ENCODE measurements around the gene ELOA.

ELOA gene

GRCh38 chr1:23751050-23751814 lies 8.0 kb downstream of the ELOA start:
- no peak overlapping the region for H3K4me3 ChIP-seq (ENCODE audit: low read depth, low read length)
- peak; percentile 74 for TF ChIP-seq CTCF (IDR thresholded peaks at IDR 0.05; ENCODE audit: low read depth, low read length, missing control alignments)
- DNase-seq (ENCODE audit: low read depth), result peak; percentile 24
- in situ Hi-C loops (cut with HindIII; ENCODE audit: low sequenced_read_pairs), result no loop called here

- no peak for TF ChIP-seq CTCF (IDR thresholded peaks at IDR 0.05; ENCODE audit: low read depth, low read length, missing control alignments)
- no peak overlapping the region for H3K4me3 ChIP-seq (ENCODE audit: low read depth, low read length)
- in situ Hi-C loops (cut with HindIII; ENCODE audit: low sequenced_read_pairs), result no loop called here
- no peak for DNase-seq (ENCODE audit: low read depth)
Measured at GRCh38 chr1:23751815-23752200, 8.5 kb downstream of the ELOA start.

GRCh38 chr1:23752909-23753308 lies 9.6 kb downstream of the ELOA start:
- no peak for TF ChIP-seq CTCF (IDR thresholded peaks at IDR 0.05; ENCODE audit: low read depth, low read length, missing control alignments)
- no peak overlapping the region for H3K4me3 ChIP-seq (ENCODE audit: low read depth, low read length)
- in situ Hi-C loops (cut with HindIII; ENCODE audit: low sequenced_read_pairs), result no loop called here
- no peak for DNase-seq (ENCODE audit: low read depth)

GRCh38 chr1:23756676-23757075 lies 13.4 kb downstream of the ELOA start:
- in situ Hi-C loops (cut with HindIII; ENCODE audit: low sequenced_read_pairs), result loop anchor here (5.0 kb wide), 1 partner anchor 106 kb away; no protein-coding TSS in a partner anchor
- no peak overlapping the region for H3K4me3 ChIP-seq (ENCODE audit: low read depth, low read length)
- no peak for TF ChIP-seq CTCF (IDR thresholded peaks at IDR 0.05; ENCODE audit: low read depth, low read length, missing control alignments)
- no peak for DNase-seq (ENCODE audit: low read depth)

- no peak overlapping the region for H3K4me3 ChIP-seq (ENCODE audit: low read depth, low read length)
- no peak for TF ChIP-seq CTCF (IDR thresholded peaks at IDR 0.05; ENCODE audit: low read depth, low read length, missing control alignments)
- DNase-seq (ENCODE audit: low read depth), result no peak
- in situ Hi-C loops (cut with HindIII; ENCODE audit: low sequenced_read_pairs), result loop anchor here (5.0 kb wide), 1 partner anchor 104 kb away; no protein-coding TSS in a partner anchor
Measured at GRCh38 chr1:23757812-23758211, 14.5 kb downstream of the ELOA start.

GRCh38 chr1:23759277-23759676 lies 16.0 kb downstream of the ELOA start:
- TF ChIP-seq CTCF (IDR thresholded peaks at IDR 0.05; ENCODE audit: low read depth, low read length, missing control alignments), result no peak
- no peak overlapping the region for H3K4me3 ChIP-seq (ENCODE audit: low read depth, low read length)
- in situ Hi-C loops (cut with HindIII; ENCODE audit: low sequenced_read_pairs), result loop anchor here (5.0 kb wide), 1 partner anchor 103 kb away; no protein-coding TSS in a partner anchor
- no peak for DNase-seq (ENCODE audit: low read depth)

Data from astrocyte of the cerebellum (primary cell).